Amniotic stem cell (primary cell): ENCODE data around the gene ZFPL1.

Source experiments
- DNase-seq: peaks from one replicate; lab custom pipeline; 2025; lab: John Stamatoyannopoulos, UW

The ZFPL1 gene

DNA sequence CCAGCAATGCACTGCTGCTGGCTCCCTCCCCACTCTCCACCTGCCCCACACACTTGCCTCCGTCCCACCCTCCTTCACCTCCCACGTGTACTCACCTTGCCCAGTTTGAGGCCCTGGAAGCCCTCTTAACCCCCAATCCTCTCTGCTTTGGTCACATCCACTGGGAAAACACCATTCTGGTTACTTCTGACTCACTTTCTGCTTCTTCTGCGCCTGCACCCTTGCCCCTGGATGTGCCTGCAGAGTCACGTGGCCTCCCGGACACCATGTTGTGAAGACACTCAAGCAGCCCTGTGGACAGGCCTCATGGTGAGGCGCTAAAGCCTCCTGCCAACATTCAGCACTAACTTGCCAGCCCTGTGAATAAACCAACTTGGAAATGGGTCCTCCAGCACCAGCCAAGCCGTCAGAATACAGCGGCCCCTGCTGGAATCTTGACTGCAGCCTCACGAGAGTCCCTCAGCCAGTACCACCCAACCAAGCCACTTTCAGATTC is 23.1 kb upstream of the ZFPL1 start:
- DNase-seq, result no peak

DNA sequence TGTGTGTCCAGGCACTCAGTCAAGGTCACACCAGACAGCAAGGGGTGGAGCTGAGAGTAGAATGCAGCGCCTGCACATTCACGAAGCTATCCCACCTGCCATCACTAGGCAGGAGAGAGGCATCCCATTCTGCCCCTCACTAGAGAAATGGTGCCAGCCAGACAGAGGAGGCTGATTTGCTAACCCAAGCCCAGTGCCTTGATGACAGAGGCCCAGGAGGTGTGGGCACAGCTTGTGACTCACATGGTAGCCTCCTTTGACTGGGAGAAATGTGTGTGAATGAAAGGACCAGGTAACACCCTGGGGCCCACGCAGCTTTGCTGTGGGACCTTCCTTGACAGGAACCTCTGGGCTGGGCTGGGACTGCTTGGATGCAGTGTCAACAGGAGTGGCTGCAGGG is 20.5 kb upstream of the ZFPL1 start:
- DNase-seq, result no peak

DNA sequence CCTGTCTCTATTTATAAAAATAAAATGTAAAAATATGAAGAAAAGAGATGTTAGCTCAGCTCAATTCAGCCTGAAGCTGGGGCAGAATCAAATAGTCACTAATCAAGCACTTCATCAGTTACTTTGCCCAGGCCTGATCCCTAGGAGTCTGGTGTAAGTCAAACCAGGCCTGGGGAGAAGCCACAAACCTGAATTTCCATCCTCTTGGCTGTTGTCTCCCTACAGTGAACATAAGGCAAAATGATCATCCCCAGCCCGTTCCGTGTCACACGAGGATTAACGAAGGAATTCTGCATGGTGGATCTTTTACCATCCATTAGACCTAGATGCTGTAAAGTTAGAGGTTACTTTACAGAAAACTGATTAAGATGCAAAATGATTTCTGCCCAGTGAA is 19.2 kb upstream of the ZFPL1 start:
- no peak for DNase-seq

DNA sequence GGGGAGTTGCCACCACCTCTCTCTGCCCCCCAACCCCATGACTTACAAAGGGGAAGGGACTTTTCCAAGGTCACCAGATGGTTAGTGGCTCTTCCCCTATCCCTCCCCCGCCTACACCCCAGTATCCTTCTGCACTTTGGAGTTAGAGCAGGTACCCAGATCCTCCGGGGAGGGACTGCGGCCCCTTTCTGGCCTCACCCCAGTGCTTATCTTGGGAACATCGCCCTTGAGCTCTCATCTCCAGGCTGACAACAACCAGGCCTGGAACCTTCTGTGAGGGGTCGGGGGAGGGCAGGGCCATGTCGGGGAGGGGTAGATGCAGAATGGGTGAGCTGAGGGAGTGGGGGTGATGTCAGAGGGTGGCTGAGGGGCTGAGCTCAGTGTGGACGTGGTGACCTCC is 18.2 kb upstream of the ZFPL1 start:
- no peak for DNase-seq

DNA sequence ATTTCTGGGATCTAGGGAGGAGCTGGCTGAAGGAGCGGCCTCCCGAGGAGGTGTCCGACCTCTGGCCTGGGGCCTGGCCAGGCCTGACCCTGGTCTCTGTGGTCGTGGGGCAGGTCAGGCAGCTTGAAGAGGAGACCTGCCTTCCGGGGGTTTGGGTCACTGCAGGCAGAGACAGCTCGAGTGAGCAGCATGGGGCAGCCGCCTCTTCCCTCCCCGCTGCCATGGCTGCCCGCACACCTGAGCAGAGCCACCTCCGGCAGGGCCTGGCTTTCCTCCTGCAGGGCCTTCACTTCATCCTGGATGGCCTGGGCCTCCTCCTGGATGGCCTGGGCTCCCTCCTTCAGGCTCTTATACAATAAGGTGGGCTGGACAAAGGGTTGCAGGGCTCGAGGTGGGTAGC is 17.7 kb upstream of the ZFPL1 start:
- no peak for DNase-seq

DNA sequence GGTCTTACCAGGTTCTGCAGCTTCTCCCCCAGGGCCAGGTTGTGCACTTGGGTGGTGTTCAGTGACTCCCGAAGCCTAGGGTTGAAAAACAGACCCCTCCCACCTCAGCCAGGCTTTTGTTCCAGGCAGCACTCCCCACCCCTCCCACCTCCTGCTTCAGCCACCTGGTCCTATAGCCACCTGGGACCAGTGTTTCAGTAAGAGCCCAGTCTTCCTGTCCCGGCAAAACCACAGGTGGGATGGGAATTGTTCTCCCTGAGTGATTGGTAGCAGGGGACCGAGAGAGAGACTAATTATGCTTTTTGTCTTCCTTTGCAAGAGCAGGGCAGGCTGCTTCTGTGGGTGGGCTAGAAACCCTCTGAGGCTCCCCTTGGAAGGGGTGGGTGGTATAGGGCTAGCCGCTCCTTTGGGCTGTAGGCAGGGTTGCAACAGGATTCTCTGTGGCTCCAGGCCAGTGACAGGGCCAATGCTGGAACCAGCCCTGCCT is 17.2 kb upstream of the ZFPL1 start:
- no peak for DNase-seq

DNA sequence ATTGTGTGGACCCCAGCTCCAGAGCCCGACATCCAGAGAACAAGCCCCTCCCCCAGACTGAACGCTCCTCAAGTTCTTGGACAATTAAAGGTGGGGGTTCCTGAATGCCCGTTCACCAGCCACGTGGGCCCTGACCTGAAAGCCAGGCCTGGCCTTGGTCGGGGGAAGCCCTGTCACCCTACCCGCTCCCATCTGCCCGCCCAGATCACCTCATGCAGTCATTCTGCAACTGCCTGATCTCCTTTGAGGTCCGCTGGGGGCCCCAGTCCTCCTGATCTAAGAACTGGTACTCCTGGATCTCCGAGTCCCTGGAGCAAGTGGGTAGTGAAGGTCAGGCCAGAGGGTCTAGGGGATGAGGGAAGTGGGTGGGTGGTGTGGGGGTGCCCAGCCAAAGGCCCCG is 16.6 kb upstream of the ZFPL1 start:
- no peak for DNase-seq

DNA sequence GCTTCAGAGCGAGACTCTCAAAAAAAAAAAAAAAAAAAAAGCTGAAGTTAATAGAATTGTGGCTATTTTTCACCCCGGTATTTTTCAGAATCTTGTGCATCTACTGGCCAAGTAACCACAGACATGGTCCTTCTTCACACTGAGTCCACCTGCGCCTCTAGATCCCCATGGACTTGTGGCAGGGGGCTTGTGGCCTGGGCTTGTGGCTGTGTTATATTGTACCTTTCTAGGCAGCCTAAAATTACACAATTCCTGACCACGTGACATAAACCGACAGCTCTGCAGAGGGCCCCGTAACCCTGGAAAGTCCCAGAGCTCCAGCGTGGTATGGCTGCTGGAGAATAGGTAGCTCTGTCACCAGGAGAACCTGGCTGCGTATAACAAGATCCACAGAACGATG is 14.8 kb upstream of the ZFPL1 start:
- no peak for DNase-seq

DNA sequence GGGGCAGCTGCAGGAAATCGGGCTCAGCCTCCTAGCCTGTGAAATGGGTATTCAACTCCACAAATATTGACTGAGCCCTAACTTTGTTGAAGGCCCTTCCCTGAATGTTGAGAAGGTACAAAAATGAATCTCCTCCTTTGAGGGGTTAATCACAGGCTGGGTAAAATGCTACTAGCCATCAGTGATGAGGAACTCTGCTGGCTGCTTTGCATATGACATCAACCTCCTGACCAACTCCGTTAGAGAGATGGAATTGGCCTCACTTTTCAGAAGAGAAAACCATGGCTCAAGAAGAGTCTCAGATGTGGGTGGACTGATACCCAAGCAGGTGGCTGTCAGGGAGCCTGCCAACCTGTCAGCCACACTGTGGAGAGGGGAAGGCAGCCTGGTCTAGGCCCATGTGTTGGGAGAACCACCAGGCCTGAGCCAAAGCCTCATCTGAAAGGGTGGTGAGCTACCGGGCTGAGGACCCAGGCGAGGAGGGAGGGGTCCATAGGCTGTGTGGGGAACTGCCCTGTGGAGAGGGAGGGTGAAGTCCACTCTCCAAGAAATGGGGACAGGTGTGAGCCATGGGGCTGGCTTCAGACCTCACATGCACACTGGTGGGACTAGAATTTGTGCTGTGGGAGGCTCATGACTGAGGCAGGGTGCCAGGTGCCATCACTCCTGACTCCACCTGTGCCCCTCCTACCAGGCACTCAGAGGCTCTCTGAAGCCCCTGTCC is 12.0 kb upstream of the ZFPL1 start:
- no peak for DNase-seq

DNA sequence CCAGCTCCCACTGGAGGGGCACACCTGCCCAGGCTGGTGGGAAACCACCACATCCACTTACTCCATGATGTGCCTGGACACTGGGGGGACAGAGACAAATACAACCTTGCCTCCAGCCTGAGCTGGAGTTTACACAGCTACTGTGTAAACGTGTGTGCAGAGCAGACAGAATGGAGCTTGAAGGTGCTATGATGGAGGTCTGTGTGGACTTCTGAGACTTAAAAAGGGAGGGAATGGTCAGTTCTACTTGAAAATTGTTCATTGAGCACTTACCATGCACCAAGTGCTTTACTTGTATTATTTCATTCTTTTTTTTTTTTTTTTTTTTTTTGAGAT is 11.4 kb upstream of the ZFPL1 start:
- DNase-seq, result no peak

DNA sequence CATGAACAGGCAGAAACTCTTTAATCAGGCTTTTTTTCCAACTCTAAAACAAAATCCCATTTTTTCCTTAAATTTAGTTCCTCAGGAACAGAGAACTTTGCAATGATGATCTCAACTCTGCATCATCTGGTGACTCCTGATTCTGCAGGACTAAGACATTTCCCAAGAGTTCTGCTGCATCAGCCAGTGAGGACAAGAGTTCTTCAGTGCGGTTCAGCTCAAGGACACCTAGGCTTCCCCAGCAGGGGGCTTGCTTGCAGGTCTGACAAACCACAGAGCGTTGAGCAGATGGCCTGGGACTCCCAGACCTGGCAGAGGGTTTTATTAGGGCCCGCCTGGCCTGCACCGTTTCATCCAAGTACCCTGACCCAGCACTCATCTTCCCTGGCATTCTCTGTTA is 6.6 kb upstream of the ZFPL1 start:
- DNase-seq, result no peak

DNA sequence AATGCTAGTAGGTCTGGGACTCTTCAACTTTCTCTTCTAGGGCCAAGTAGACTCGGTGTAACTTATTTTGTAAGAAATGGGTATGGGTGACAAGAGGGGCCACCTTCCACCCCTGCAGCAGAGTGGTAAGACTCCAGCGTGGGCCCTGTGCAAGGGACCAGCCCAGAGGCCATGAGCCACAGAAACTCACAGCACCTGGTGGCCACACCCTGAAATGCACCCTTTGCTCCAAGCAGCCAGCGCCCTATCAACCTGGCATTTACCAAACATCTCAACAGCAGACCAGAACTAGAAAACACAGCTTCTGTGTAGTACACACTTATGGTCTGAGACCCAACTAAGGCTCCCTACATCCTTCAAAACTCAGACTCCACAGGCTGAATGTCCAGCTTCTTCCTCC is 5.9 kb upstream of the ZFPL1 start:
- DNase-seq, result no peak

DNA sequence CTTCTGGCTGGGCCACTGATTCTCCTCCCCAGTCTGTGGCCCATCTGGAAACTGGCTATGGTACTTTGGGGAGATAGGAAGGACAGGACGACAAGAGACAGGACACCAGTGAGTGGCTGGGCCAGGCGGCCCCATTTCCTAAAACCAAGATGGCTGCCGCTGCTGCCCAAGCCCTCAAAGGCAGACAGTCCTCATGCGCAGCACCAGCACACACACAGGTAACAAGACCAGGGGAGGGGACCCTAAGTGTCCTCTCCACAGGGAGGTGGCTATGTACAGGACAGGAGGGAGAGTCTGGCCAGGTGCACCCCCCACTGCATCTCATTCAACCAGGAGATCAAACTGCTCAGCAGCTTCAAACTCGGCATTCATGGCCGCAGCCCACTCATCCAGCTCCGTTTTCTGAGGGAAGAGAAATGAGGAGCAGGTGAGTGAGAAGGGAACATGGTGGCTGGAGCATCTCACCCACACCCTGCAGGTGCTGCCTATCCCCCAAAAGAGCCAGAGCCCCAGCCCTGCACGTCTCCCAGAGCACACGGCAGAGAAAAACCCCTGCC is 5.2 kb upstream of the ZFPL1 start:
- no peak for DNase-seq

DNA sequence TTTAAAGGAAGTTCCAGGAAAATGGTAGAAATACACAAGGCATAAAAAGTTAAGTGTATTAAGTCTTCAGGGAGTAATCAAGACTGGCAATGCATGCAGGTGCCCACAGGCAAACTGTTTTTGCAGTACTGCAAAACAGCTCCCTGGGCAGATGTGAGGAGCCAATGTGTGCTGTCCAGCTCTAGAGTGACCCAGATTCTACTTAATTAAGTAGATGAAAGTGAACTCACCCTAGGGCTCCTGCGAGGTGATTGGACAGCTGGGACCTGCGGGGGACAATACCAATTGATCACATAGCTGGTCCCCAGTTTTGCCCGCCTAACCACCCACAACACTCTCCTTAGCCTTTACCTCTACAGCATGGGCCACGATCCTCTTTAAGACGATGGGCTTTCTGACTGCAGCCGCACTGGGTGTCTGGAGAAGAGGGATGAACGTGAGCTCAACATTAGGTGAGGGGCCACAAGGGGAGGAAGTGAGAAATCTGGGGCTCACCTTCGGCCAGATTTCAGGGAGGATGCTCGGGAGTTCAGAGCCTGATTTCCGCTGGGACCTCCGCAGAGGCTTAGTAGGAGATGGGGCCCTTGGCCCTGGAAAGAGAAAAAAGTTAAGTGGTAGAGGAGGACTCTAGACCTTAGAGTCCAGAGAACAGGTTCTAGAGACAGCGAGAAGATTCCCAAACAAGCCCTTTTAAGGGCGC is 738 bp upstream of the ZFPL1 start:
- no peak for DNase-seq

DNA sequence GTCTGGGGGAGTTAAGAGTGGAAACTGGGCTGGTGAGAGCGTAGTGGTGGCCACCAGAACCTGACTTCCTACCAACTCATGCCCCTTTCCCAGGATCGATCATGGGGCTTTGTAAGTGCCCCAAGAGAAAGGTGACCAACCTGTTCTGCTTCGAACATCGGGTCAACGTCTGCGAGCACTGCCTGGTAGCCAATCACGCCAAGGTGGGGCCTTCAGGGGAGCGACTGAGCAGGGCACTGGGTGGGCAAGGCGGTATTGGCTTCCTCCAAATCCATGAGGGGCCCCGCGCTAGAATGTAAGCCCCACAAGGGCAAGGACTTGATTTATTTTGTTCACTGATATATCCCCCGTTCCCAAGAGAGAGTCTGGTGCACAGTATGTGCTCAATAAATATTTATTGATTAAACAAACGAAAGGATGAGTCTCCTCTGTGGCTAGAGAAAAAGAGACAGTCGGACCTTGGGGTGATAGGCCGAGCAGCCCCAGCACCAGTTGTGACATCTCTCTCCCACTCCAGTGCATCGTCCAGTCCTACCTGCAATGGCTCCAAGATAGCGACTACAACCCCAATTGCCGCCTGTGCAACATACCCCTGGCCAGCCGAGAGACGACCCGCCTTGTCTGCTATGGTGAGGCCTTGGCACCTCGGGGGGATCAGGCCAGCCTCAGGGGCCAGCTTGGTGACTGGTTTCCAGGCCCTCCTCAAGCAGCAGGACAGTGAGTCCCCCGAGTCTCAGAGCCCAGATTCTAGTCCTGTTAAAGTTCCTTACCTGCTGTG is 765 bp downstream of the ZFPL1 start:
- no peak for DNase-seq

DNA sequence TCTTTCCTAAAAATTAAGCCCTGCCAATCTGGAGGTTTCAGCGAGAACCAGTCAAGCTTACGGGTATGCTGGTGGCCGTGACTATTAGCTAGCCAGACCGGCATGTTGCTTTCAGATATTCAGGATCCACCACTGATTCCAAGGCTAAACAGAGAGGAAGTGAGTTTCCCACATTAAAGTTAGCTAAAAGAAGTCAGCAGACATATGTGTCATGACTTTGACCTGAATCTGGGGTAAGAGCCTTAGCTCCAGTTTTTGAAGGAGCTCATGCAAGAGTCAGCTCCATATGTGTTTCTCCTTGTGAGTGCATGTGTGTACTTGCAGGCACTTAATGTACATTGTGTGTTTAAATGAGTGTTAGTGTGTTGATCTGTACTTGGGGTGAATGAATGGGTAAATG is 1.4 kb downstream of the ZFPL1 start:
- no peak for DNase-seq

DNA sequence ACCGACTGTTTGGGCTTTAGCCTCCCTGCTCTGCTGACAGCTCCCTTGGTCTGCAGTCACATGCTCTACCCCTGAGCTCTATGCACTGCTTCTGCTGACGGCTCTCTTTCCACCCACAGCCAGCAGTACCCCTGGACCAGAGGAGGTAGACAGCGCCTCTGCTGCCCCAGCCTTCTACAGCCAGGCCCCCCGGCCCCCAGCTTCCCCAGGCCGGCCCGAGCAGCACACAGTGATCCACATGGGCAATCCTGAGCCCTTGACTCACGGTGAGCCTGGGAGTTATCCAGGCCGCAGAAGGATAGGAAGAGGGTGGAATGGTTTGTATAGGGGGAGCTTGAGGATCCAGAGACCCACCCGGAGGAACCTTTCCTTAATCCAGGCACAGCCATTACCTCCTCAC is 2.8 kb downstream of the ZFPL1 start:
- DNase-seq, result no peak

DNA sequence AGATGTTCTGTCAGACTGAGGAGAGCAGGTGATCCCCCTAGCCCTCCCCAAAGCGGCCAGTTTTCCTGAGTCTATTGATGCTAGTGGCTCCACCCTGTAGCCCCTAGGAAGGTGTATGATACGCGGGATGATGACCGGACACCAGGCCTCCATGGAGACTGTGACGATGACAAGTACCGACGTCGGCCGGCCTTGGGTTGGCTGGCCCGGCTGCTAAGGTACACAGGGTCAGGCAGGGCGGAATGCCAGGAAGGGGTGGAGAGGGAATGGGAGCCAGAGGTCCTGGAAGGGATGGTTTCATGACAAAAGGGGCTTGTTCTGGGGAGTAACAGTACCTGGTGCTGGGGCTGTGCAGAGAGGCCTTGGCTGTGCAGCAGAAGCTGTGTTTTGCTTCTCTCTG is 3.2 kb downstream of the ZFPL1 start:
- no peak for DNase-seq

DNA sequence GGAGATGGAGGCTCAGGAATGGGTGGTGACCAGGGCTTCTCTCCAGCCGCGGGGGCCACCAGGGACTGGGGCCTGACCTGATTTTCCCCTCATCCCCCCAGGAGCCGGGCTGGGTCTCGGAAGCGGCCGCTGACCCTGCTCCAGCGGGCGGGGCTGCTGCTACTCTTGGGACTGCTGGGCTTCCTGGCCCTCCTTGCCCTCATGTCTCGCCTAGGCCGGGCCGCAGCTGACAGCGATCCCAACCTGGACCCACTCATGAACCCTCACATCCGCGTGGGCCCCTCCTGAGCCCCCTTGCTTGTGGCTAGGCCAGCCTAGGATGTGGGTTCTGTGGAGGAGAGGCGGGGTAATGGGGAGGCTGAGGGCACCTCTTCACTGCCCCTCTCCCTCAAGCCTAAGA is 3.8 kb downstream of the ZFPL1 start:
- no peak for DNase-seq

DNA sequence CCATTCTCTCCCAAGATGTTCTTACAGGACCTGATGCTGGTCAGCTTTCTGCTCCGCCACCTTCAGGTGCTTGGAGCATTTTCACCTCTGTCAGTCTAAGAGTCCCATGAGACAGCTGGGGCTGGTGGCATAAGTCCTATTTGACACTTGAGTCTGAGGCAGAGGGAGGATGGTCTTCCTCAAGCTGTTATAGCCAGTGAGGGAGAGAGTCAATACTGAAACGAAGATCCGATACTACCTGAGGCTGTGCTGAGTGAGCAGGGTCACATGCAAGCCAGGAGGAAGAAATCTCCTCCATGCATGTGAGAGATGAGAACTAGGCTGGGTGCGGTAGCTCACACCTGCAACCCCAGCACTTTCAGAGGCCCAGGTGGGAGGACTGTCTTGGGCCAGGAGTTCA is 5.6 kb downstream of the ZFPL1 start:
- no peak for DNase-seq

DNA sequence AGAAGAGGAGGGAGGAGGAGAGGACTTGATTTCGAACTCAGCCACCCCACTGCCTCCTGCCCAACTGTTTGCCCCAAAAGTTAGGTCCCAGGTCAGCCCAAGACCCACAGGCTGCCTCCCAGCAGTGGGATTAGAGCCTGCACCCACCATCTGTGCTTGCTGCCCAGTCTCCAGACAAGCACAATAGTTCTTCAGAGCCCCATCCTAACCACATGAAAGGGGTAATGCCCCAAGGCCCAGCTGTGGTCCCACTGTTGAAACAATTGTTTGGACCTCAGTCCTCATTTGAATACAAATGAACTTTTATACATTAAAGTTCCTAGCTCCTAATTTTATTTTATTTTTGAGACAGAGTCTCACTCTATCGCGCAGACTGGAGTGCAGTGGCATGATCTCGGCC is 6.6 kb downstream of the ZFPL1 start:
- DNase-seq, result no peak

DNA sequence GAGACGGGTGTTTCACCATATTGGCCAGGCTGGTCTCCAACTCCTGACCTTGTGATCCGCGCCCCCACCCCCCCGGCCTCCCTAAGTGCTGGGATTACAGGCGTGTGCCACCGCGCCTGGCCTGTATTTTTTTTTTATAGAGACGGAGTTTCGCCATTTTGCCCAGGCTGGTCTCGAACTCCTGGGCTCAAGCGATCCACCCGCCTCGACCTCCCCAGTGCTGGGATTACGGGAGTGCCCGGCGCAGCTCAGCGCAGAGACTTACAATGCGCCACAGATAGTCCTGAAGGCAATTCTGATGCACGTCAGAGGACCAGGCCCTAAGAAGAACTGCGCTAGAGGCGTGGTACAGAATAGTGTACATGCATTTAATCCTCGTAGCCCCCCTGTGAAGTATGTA is 11.4 kb downstream of the ZFPL1 start:
- DNase-seq, result no peak
